SK-N-SH (cell line): ENCODE results near the gene AMD1. TPM values are rescaled to one million over a fixed set of nuclear protein-coding genes. Genes with fewer than 3 reads are reported as not detected.

Experiments
- CTCF ChIA-PET: fragments of 300-600, 350-600 bp; formaldehyde crosslinking; extraction: SDS; loops from one replicate; lab custom pipeline; 2021; lab: Yijun Ruan, JAX
- POLR2A ChIA-PET: fragments of 350-600 bp; sonication (Branson Sonifier 250); formaldehyde crosslinking; extraction: SDS; loops from one replicate; lab custom pipeline; 2020; ENCODE audit warnings: antibody characterized with exemption, inconsistent platforms; lab: Yijun Ruan, JAX
- DNase-seq: peaks from one replicate; pipeline ENCODE4 v3.0.0; 2012
- H2AFZ ChIP-seq: fragments of 200-600 bp; sonication (generic); 2 replicates; pipeline ENCODE4 v1.8.1; 2016; ENCODE audit warnings: antibody characterized with exemption, mild to moderate bottlenecking, low read depth
- H3F3A ChIP-seq: fragments of 200-600 bp; sonication (generic); replicated peaks from 2 replicates; pipeline ENCODE3; 2016; ENCODE audit warnings: antibody characterized with exemption, mild to moderate bottlenecking; ENCODE audit not compliant: insufficient read depth
- H3K27ac ChIP-seq, 2 experiments: fragments of 200-500 bp in 1 of 2; fragments of 200-600 bp in 1 of 2; sonication (Bioruptor generic) in 1 of 2; sonication (generic), shearing (Covaris generic) in 1 of 2; 2 replicates each; pipeline versions ENCODE4 v1.5.1 to v1.6.1; 2014 to 2016; ENCODE audit warnings: low read depth in 2 of 2, inconsistent platforms in 1 of 2, low read length in 1 of 2, mild to moderate bottlenecking in 1 of 2, mixed read lengths in 1 of 2
- H3K27me3 ChIP-seq: fragments of 200-600 bp; sonication (generic), shearing (Covaris generic); 2 replicates; pipeline ENCODE4 v1.6.1; 2016; ENCODE audit warnings: mixed run types; ENCODE audit not compliant: insufficient read depth
- H3K36me3 ChIP-seq, 2 experiments: fragments of 200-500 bp in 1 of 2; fragments of 200-600 bp in 1 of 2; sonication (Bioruptor generic) in 1 of 2; sonication (generic) in 1 of 2; replicated peaks in 1 of 2; 2 replicates each; pipeline versions ENCODE3 to v1.5.1; 2014 to 2016; ENCODE audit warnings: low read length in 1 of 2, mild to moderate bottlenecking in 1 of 2; ENCODE audit not compliant: insufficient read depth in 2 of 2, control insufficient read depth in 1 of 2
- H3K4me1 ChIP-seq, 2 experiments: fragments of 200-500 bp in 1 of 2; fragments of 200-600 bp in 1 of 2; sonication (Bioruptor generic) in 1 of 2; sonication (generic), shearing (Covaris generic) in 1 of 2; 2 replicates each; pipeline versions ENCODE4 v1.5.1 to v1.6.1; 2014 to 2016; ENCODE audit warnings: low read depth in 1 of 2, low read length in 1 of 2, mixed run types in 1 of 2; ENCODE audit not compliant: insufficient read depth in 2 of 2, control insufficient read depth in 1 of 2
- H3K4me2 ChIP-seq: fragments of 200-600 bp; sonication (generic), shearing (Covaris generic); 2 replicates; pipeline ENCODE4 v1.6.1; 2017; ENCODE audit warnings: mixed run types
- H3K4me3 ChIP-seq, 2 experiments: fragments of 200-500 bp in 1 of 2; fragments of 200-600 bp in 1 of 2; sonication (Bioruptor generic) in 1 of 2; sonication (generic), shearing (Covaris generic) in 1 of 2; 2 replicates each; pipeline versions ENCODE4 v1.5.1 to v1.8.1; 2014 to 2016; ENCODE audit warnings: low read depth in 2 of 2, inconsistent platforms in 1 of 2, low read length in 1 of 2, mild to moderate bottlenecking in 1 of 2, mixed read lengths in 1 of 2, moderate library complexity in 1 of 2
- H3K79me2 ChIP-seq: fragments of 200-600 bp; sonication (generic); 2 replicates; pipeline ENCODE4 v1.8.1; 2017; ENCODE audit warnings: mild to moderate bottlenecking; ENCODE audit not compliant: insufficient read depth
- H3K9ac ChIP-seq: fragments of 200-600 bp; sonication (generic); 2 replicates; pipeline ENCODE4 v1.6.1; 2017; ENCODE audit warnings: mixed run types
- H3K9me2 ChIP-seq: fragments of 200-600 bp; sonication (generic); 2 replicates; pipeline ENCODE4 v1.6.1; 2017; ENCODE audit warnings: mixed run types
- H3K9me3 ChIP-seq: fragments of 200-600 bp; sonication (generic); 2 replicates; pipeline ENCODE4 v1.6.1; 2017; ENCODE audit warnings: mixed run types, mild to moderate bottlenecking, moderate library complexity
- H4K20me1 ChIP-seq: fragments of 200-600 bp; sonication (generic); 2 replicates; pipeline ENCODE4 v1.6.1; 2017; ENCODE audit warnings: mild to moderate bottlenecking, mixed run types; ENCODE audit not compliant: insufficient read depth
- CTCF ChIP-seq: fragments of 200-600 bp; sonication (generic); IDR thresholded peaks from 2 replicates; pipeline ENCODE4 v1.6.1; 2017; ENCODE audit warnings: antibody characterized with exemption, mild to moderate bottlenecking, moderate library complexity
- ELF1 ChIP-seq: IDR thresholded peaks from 2 replicates; pipeline ENCODE4 v1.4.0; 2012
- EP300 ChIP-seq, 2 experiments: IDR thresholded peaks; 2 replicates each; pipeline versions ENCODE4 v1.4.0 to v1.6.1; 2012; ENCODE audit warnings: borderline replicate concordance in 1 of 2, low read depth in 1 of 2, low read length in 1 of 2
- FOSL2 ChIP-seq: IDR thresholded peaks from 2 replicates; pipeline ENCODE4 v1.4.0; 2012; ENCODE audit warnings: low read depth, mild to moderate bottlenecking, moderate library complexity, borderline replicate concordance
- FOXJ3 ChIP-seq: sonication (generic); formaldehyde crosslinking; IDR thresholded peaks from 2 replicates; pipeline ENCODE4 v1.5.1; 2020; ENCODE audit warnings: mild to moderate bottlenecking, missing genetic modification reagents
- IRF3 ChIP-seq: fragments of 150-350 bp; IDR thresholded peaks from 2 replicates; pipeline ENCODE4 v1.6.1; 2016; ENCODE audit warnings: mild to moderate bottlenecking, low read depth, low read length
- REST ChIP-seq: IDR thresholded peaks from 2 replicates; pipeline ENCODE4 v1.6.1; 2012; ENCODE audit warnings: mild to moderate bottlenecking, low read depth, low read length, moderate library complexity
- RFX5 ChIP-seq: IDR thresholded peaks from 2 replicates; pipeline ENCODE4 v1.6.1; 2012; ENCODE audit warnings: mild to moderate bottlenecking, improper control_type of control experiment, low read length
- SIN3A ChIP-seq: IDR thresholded peaks from 2 replicates; pipeline ENCODE4 v1.6.1; 2012; ENCODE audit warnings: low read depth, mild to moderate bottlenecking, low read length, moderate library complexity, borderline replicate concordance
- TAF1 ChIP-seq: IDR thresholded peaks from 2 replicates; pipeline ENCODE4 v1.6.1; 2012; ENCODE audit warnings: low read depth, mild to moderate bottlenecking, low read length, moderate library complexity, borderline replicate concordance
- TEAD4 ChIP-seq: IDR thresholded peaks from 2 replicates; pipeline ENCODE4 v1.4.0; 2012; ENCODE audit warnings: mild to moderate bottlenecking, borderline replicate concordance; ENCODE audit not compliant: insufficient read depth
- WGBS: methylation state at CpG from one replicate; pipeline ENCODE4 v1.1.6; 2017; ENCODE audit warnings: low lambda C conversion rate; 5-methylcytosine and 5-hydroxymethylcytosine counted together
- polyA plus RNA-seq, 3 experiments: library from polyadenylated mRNA; depleted of rRNA; stranded (reverse); fragments of >200 nt; gene quantifications; 2 replicates each; pipeline ENCODE4 v1.2.3, GENCODE V29; 2012
- TF ChIP-seq, protein P1 (sequence below): IDR thresholded peaks from 2 replicates; pipeline ENCODE4 v1.4.0; 2012; ENCODE audit warnings: low read depth, borderline replicate concordance

AMD1 gene
- polyA plus RNA-seq, 1 of the 3 experiments (the other 2 are of a cell fraction): 21.1 TPM

DNA sequence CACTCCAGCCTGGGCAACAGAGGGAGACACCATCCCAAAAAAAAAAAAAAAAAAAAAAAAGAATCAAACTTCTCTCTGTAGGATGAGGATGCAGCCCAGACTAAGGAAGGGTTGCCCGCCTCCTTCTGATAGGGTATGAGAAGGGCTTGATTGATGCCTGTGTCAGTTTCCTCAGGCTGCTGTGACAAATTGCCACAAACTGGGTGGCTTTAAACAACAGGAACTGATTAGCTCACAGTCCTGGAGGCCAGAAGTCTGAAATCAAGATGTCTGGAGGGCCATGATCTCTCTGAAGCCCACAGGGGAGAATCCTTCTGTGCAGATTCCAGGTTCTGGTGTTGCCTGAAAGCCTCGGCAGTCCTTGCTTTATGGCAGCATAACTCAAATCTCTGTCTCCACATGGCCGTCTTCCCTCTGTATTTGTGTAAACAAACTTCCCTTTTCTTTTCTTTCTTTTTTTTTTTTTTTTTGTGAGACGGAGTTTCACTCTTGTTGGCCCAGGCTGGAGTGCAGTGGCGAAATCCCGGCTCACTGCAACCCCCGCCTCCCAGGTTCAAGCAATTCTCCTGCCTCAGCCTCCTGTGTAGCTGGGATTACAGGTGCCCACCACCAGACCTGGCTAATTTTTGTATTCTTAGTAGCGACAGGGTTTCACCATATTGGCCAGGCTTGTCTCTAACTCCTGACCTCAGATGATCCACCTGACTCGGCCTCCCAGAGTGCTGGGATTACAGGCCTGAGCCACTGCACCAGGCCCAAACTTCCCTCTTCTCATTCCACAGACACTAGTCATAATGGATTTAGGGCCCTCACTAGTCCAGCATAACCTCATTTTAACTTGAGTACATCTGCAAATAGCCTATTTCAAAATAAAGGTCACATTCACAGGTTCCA lies 48.1 kb upstream of the AMD1 start:
- Histone ChIP-seq H4K20me1 (no peaks in the 10 kb centered on the region), H3K4me1 (no peaks in the 10 kb centered on the region), H3K4me3 (no peak overlapping the region), H3K79me2 (no peaks in the 10 kb centered on the region), H2AFZ (no peak overlapping the region), H3K36me3 (no peaks in the 10 kb centered on the region), H3K27ac (no peak overlapping the region), H3K9me3 (no peaks in the 10 kb centered on the region), H3F3A (no peaks in the 10 kb centered on the region), H3K9ac (no peak overlapping the region), H3K27me3 (no peaks in the 10 kb centered on the region), H3K9me2 (no peaks in the 10 kb centered on the region), H3K4me2 (no peak overlapping the region)
- POLR2A ChIA-PET: interaction anchor here (1.1 to 1.2 kb wide), 2 partner anchors 11 to 48 kb away, joined by 3 to 7 read pairs; partner anchors contain the start of genes AMD1 and CDK19
- TF ChIP-seq EP300 (IDR thresholded peaks at IDR 0.05; ENCODE audit: borderline replicate concordance in 1 of 2, low read depth in 1 of 2, low read length in 1 of 2) (no peak), TAF1 (no peak), CTCF (no peak), TEAD4 (no peak), ELF1 (no peak), FOXJ3 (CRISPR knock-in tag) (no peak), REST (no peak), RFX5 (no peak), IRF3 (no peak), FOSL2 (no peak), SIN3A (no peak)
- TF ChIP-seq, protein P1, sequence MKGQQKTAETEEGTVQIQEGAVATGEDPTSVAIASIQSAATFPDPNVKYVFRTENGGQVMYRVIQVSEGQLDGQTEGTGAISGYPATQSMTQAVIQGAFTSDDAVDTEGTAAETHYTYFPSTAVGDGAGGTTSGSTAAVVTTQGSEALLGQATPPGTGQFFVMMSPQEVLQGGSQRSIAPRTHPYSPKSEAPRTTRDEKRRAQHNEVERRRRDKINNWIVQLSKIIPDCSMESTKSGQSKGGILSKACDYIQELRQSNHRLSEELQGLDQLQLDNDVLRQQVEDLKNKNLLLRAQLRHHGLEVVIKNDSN: no peak
- CTCF ChIA-PET: interaction anchor here (1.0 kb wide), 1 partner anchor 53 kb away, joined by 3 read pairs; no protein-coding TSS in a partner anchor
- 93% methylated on average over 9 of the region's 9 CpGs for WGBS
- DNase-seq: no peak
